Liver (tissue), 9 donors: ENCODE measurements around the gene QDPR. TPM values are rescaled to one million over a fixed set of nuclear protein-coding genes. Genes with fewer than 3 reads are reported as not detected.

Experiments
- DNase-seq: peaks from one replicate; pipeline ENCODE4 v3.0.0-alpha.2; 2017; ENCODE audit warnings: low spot score
- H3K27ac ChIP-seq, 2 donors: one replicate each; pipeline ENCODE4 v1.7.0; 2013; ENCODE audit warnings: inconsistent platforms in 2 of 2, low read length in 2 of 2, control low read depth in 1 of 2, low read depth in 1 of 2, mild to moderate bottlenecking in 1 of 2
- H3K27me3 ChIP-seq, 4 donors: one replicate each; pipeline versions ENCODE4 v1.6.1 to v1.7.0; 2013; ENCODE audit warnings: low read length in 3 of 4, inconsistent platforms in 1 of 4, mild to moderate bottlenecking in 1 of 4, moderate library complexity in 1 of 4; ENCODE audit not compliant: control insufficient read depth in 4 of 4, insufficient read depth in 4 of 4
- H3K36me3 ChIP-seq, 4 donors: one replicate each; pipeline versions ENCODE4 v1.6.1 to v1.7.0; 2013; ENCODE audit warnings: low read length in 3 of 4, mild to moderate bottlenecking in 3 of 4, low read depth in 1 of 4, moderate library complexity in 1 of 4; ENCODE audit not compliant: control insufficient read depth in 4 of 4, insufficient read depth in 3 of 4
- H3K4me1 ChIP-seq, 4 donors: one replicate each; pipeline versions ENCODE4 v1.6.1 to v1.7.0; 2013; ENCODE audit warnings: low read length in 3 of 4, mild to moderate bottlenecking in 3 of 4, moderate library complexity in 1 of 4; ENCODE audit not compliant: control insufficient read depth in 4 of 4, insufficient read depth in 4 of 4
- H3K4me3 ChIP-seq, 3 donors: one replicate each; pipeline versions ENCODE4 v1.6.1 to v1.7.0; 2013; ENCODE audit warnings: low read length in 3 of 3, control low read depth in 1 of 3, low read depth in 1 of 3, mild to moderate bottlenecking in 1 of 3
- H3K9ac ChIP-seq, 2 donors: one replicate each; pipeline ENCODE4 v1.7.0; 2013; ENCODE audit warnings: low read length in 2 of 2, mild to moderate bottlenecking in 2 of 2, moderate library complexity in 2 of 2, control low read depth in 1 of 2, low read depth in 1 of 2
- H3K9me3 ChIP-seq, 4 donors: one replicate each; pipeline versions ENCODE4 v1.6.1 to v1.7.0; 2013; ENCODE audit warnings: low read length in 3 of 4; ENCODE audit not compliant: control insufficient read depth in 4 of 4
- ATF3 ChIP-seq: IDR thresholded peaks from 2 replicates; pipeline ENCODE4 v1.6.1; 2016; ENCODE audit warnings: antibody characterized with exemption
- CTCF ChIP-seq: fragments of 150-350 bp; IDR thresholded peaks from 2 replicates; pipeline ENCODE4 v1.5.1; 2017; ENCODE audit warnings: improper control_type of control experiment, low read depth, low read length; ENCODE audit not compliant: missing input control
- EGR1 ChIP-seq, 2 donors: IDR thresholded peaks; 2 replicates each; pipeline ENCODE4 v1.6.1; 2016 to 2018; ENCODE audit warnings: antibody characterized with exemption in 2 of 2, low read depth in 2 of 2
- FOXA1 ChIP-seq: IDR thresholded peaks from 2 replicates; pipeline ENCODE4 v1.6.1; 2016; ENCODE audit warnings: antibody characterized with exemption
- FOXA2 ChIP-seq: IDR thresholded peaks from 2 replicates; pipeline ENCODE4 v1.6.1; 2016; ENCODE audit warnings: antibody characterized with exemption
- GABPA ChIP-seq, 2 donors: IDR thresholded peaks in 1 of 2; conservative IDR thresholded peaks in 1 of 2; 2 replicates each; pipeline ENCODE4 v1.6.1; 2016; ENCODE audit warnings: antibody characterized with exemption in 2 of 2, mild to moderate bottlenecking in 1 of 2, moderate library complexity in 1 of 2
- HNF4A ChIP-seq, 2 donors: conservative IDR thresholded peaks; 2 replicates each; pipeline ENCODE4 v1.6.1; 2016; ENCODE audit warnings: antibody characterized with exemption in 2 of 2, mild to moderate bottlenecking in 2 of 2
- HNF4G ChIP-seq: IDR thresholded peaks from 2 replicates; pipeline ENCODE4 v1.6.1; 2016; ENCODE audit warnings: antibody characterized with exemption
- JUND ChIP-seq, 2 donors: IDR thresholded peaks; 2 replicates each; pipeline ENCODE4 v1.6.1; 2016; ENCODE audit warnings: antibody characterized with exemption in 2 of 2
- MAX ChIP-seq: IDR thresholded peaks from 2 replicates; pipeline ENCODE4 v1.6.1; 2016; ENCODE audit warnings: antibody characterized with exemption
- NR2F2 ChIP-seq: IDR thresholded peaks from 2 replicates; pipeline ENCODE4 v1.6.1; 2016; ENCODE audit warnings: antibody characterized with exemption
- RAD21 ChIP-seq, 2 donors: IDR thresholded peaks; 2 replicates each; pipeline ENCODE4 v1.6.1; 2016; ENCODE audit warnings: antibody characterized with exemption in 2 of 2, mild to moderate bottlenecking in 2 of 2
- RXRA ChIP-seq, 2 donors: IDR thresholded peaks; 2 replicates each; pipeline ENCODE4 v1.6.1; 2017 to 2018; ENCODE audit warnings: antibody characterized with exemption in 2 of 2, mild to moderate bottlenecking in 1 of 2
- SP1 ChIP-seq: IDR thresholded peaks from 2 replicates; pipeline ENCODE4 v1.6.1; 2018; ENCODE audit warnings: antibody characterized with exemption, mild to moderate bottlenecking
- YY1 ChIP-seq: IDR thresholded peaks from 2 replicates; pipeline ENCODE4 v1.6.1; 2016; ENCODE audit warnings: antibody characterized with exemption, mild to moderate bottlenecking
- ZBTB33 ChIP-seq: IDR thresholded peaks from 2 replicates; pipeline ENCODE4 v1.6.1; 2016; ENCODE audit warnings: antibody characterized with exemption
- WGBS: extraction: QIAGEN DNeasy Blood & Tissue Kit; methylation state at CpG from one replicate; pipeline ENCODE4 v1.1.7; 2013; 5-methylcytosine and 5-hydroxymethylcytosine counted together
- polyA plus RNA-seq, 2 donors: library from polyadenylated mRNA; stranded (reverse) in 1 of 2; unstranded in 1 of 2; fragments of 200-250 nt in 1 of 2; fragments of >200 nt in 1 of 2; fragmentation: Nextera tagmentation in 1 of 2; extraction: Ambion mirVana in 1 of 2; gene quantifications; one replicate each; pipeline versions ENCODE4 v1.2.1 to v1.2.3, GENCODE V29; 2013 to 2015
- total RNA-seq, 2 donors: library from RNA; depleted of rRNA; stranded (reverse); fragments of >200 nt; gene quantifications; one replicate each; pipeline ENCODE4 v1.2.3, GENCODE V29; 2014
- donor health status: healthy.
- donor health status: healthy.
- donor health status: healthy.
- donor health status: healthy.
- donor health status: healthy.

The QDPR gene
- total and polyA plus RNA-seq, 4 donors: 38.0 to 137 (median 104) TPM

GRCh38 chr4:17514865-17515264 lies 3.0 kb upstream of the QDPR start, which contains the start of gene CLRN2 (continued):
- TF ChIP-seq HNF4G: no peak

GRCh38 chr4:17512973-17513665 lies 1.2 kb upstream of the QDPR start:
- 65% methylated on average over 5 of the region's 5 CpGs for WGBS
- no peak overlapping the region for H3K9ac ChIP-seq

GRCh38 chr4:17511509-17511949 lies 361 bp downstream of the QDPR start:
- peaks cover 3 to 9% (median 6%) of the 10 kb centered on the region in 4 donors for H3K36me3 ChIP-seq
- peak overlapping the region; percentile 91 to 92 for H3K9ac ChIP-seq
- H3K27me3 ChIP-seq: no peaks in the 10 kb centered on the region
- H3K9me3 ChIP-seq: no peaks in the 10 kb centered on the region
- WGBS: under 1% methylated on average over 32 of the region's 32 CpGs
- peak overlapping the region; percentile 91 for H3K27ac ChIP-seq
- H3K4me1 ChIP-seq: peaks cover 4 to 53% (median 38%) of the 10 kb centered on the region in 4 donors
- DNase-seq: peak; percentile 47
- TF ChIP-seq FOXA2: no peak
- TF ChIP-seq ZBTB33: no peak
- no peak for TF ChIP-seq NR2F2
- no peak for TF ChIP-seq SP1
- TF ChIP-seq ATF3: no peak
- no peak for TF ChIP-seq GABPA (IDR thresholded peaks at IDR 0.05 in 1 of 2, conservative IDR thresholded peaks at IDR 0.05 in 1 of 2)
- TF ChIP-seq YY1: no peak
- no peak for TF ChIP-seq CTCF
- no peak for TF ChIP-seq FOXA1
- no peak for TF ChIP-seq RAD21 (IDR thresholded peaks at IDR 0.05)
- TF ChIP-seq HNF4G: no peak
- TF ChIP-seq MAX: no peak
- TF ChIP-seq JUND (IDR thresholded peaks at IDR 0.05): no peak
- peak overlapping the region; percentile 80 to 95 (median 87) for H3K4me3 ChIP-seq

More at GRCh38 chr4:17512973-17513665, 1.2 kb upstream of the QDPR start:
- Histone ChIP-seq H3K27ac (no peak overlapping the region), H3K9me3 (no peaks in the 10 kb centered on the region), H3K27me3 (no peaks in the 10 kb centered on the region), H3K4me1 (peaks cover 4 to 58% (median 40%) of the 10 kb centered on the region in 4 donors), H3K36me3 (peaks cover 0 to 4% (median 2%) of the 10 kb centered on the region in 4 donors), H3K4me3 (no peak overlapping the region)
- TF ChIP-seq NR2F2: no peak
- no peak for TF ChIP-seq CTCF
- TF ChIP-seq JUND (IDR thresholded peaks at IDR 0.05): no peak
- TF ChIP-seq SP1: no peak
- TF ChIP-seq ATF3: no peak
- no peak for TF ChIP-seq EGR1 (IDR thresholded peaks at IDR 0.05; ENCODE audit: low read depth in 2 of 2)
- no peak for TF ChIP-seq RAD21 (IDR thresholded peaks at IDR 0.05)
- TF ChIP-seq RXRA (IDR thresholded peaks at IDR 0.05): no peak
- TF ChIP-seq HNF4A (conservative IDR thresholded peaks at IDR 0.05): no peak
- DNase-seq: no peak
